Hepatocyte (in vitro differentiated cells): Measurements from ENCODE around the gene DCAF5. TPM values are rescaled to one million over a fixed set of nuclear protein-coding genes. Genes with fewer than 3 reads are reported as not detected.
"Not testable (repeated sequence)": the region's sequence is repeated elsewhere in the genome, so short reads cannot be mapped to it uniquely, and the experiment has no call there.

Experiments
- DNase-seq: peaks from one replicate; pipeline ENCODE4 v3.0.0-alpha.2; 2016; ENCODE audit warnings: low spot score
- H2AFZ ChIP-seq: fragments of 200-600 bp; sonication (generic); 2 replicates; pipeline ENCODE4 v1.6.0; 2016; ENCODE audit warnings: antibody characterized with exemption, mild to moderate bottlenecking
- H3K27ac ChIP-seq: fragments of 200-600 bp; sonication (generic); 2 replicates; pipeline ENCODE4 v1.5.1; 2016; ENCODE audit warnings: mild to moderate bottlenecking
- H3K27me3 ChIP-seq: fragments of 200-600 bp; sonication (generic); 2 replicates; pipeline ENCODE4 v1.6.1; 2016
- H3K36me3 ChIP-seq: fragments of 200-600 bp; sonication (generic); replicated peaks from 2 replicates; pipeline ENCODE4 v1.5.1; 2016; ENCODE audit warnings: low read depth; ENCODE audit not compliant: insufficient read depth
- H3K4me1 ChIP-seq: fragments of 200-600 bp; sonication (generic); 2 replicates; pipeline ENCODE4 v1.5.1; 2016; ENCODE audit warnings: mild to moderate bottlenecking, moderate library complexity; ENCODE audit not compliant: insufficient read depth
- H3K4me2 ChIP-seq: fragments of 200-600 bp; sonication (generic); 2 replicates; pipeline ENCODE4 v1.6.0; 2016
- H3K4me3 ChIP-seq: fragments of 200-600 bp; sonication (generic); 2 replicates; pipeline ENCODE4 v1.5.1; 2016; ENCODE audit warnings: mild to moderate bottlenecking
- H3K79me2 ChIP-seq: fragments of 200-600 bp; sonication (generic); 2 replicates; pipeline ENCODE4 v1.6.0; 2017; ENCODE audit warnings: mild to moderate bottlenecking
- H3K9me2 ChIP-seq: fragments of 200-600 bp; sonication (generic); replicated peaks from 2 replicates; pipeline ENCODE4 v1.6.0; 2017; ENCODE audit warnings: mild to moderate bottlenecking; ENCODE audit not compliant: insufficient read depth
- H3K9me3 ChIP-seq: fragments of 200-600 bp; sonication (generic); 2 replicates; pipeline ENCODE4 v1.5.1; 2016; ENCODE audit warnings: low read depth, mild to moderate bottlenecking
- H4K20me1 ChIP-seq: fragments of 200-600 bp; sonication (generic); 2 replicates; pipeline ENCODE4 v1.6.0; 2016; ENCODE audit warnings: mild to moderate bottlenecking; ENCODE audit not compliant: insufficient read depth, poor library complexity, severe bottlenecking
- CTCF ChIP-seq: fragments of 200-600 bp; sonication (generic); IDR thresholded peaks from 2 replicates; pipeline ENCODE4 v1.5.1; 2016; ENCODE audit warnings: antibody characterized with exemption, mild to moderate bottlenecking; ENCODE audit not compliant: poor library complexity
- EZH2 ChIP-seq: fragments of 200-600 bp; sonication (generic); IDR thresholded peaks from 2 replicates; pipeline ENCODE4 v1.6.1; 2016; ENCODE audit warnings: antibody characterized with exemption, mild to moderate bottlenecking, borderline replicate concordance
- EZH2phosphoT487 ChIP-seq: fragments of 200-600 bp; sonication (generic); IDR thresholded peaks from one replicate; pipeline ENCODE4 v1.6.1; 2018; ENCODE audit warnings: antibody characterized with exemption, mild to moderate bottlenecking, low read depth, moderate library complexity; ENCODE audit not compliant: unreplicated experiment, severe bottlenecking
- WGBS: methylation state at CpG from one replicate; pipeline ENCODE4 v1.1.6; 2016; ENCODE audit warnings: low lambda C conversion rate; ENCODE audit errors: missing lambda C conversion rate; 5-methylcytosine and 5-hydroxymethylcytosine counted together
- polyA plus RNA-seq: library from polyadenylated mRNA; unstranded; fragments of >200 nt; fragmentation: Nextera tagmentation; extraction: Ambion mirVana; gene quantifications from 2 replicates; pipeline ENCODE4 v1.2.1, GENCODE V29; 2016
- total RNA-seq: library from RNA; depleted of rRNA; stranded (reverse); fragments of >200 nt; gene quantifications from 2 replicates; pipeline ENCODE4 v1.2.3, GENCODE V29; 2014

DCAF5 gene
- total and polyA plus RNA-seq, 2 experiments from 2014 or later, result 34.4 to 47.6 TPM

GRCh38 chr14:69079747-69080146, 73.2 kb downstream of the DCAF5 start:
- Histone ChIP-seq H3K4me2 (no peak overlapping the region), H3K9me3 (no peaks in the 10 kb centered on the region), H3K27me3 (no peaks in the 10 kb centered on the region), H3K4me3 (no peak overlapping the region), H3K27ac (peak overlapping the region; percentile 87), H3K36me3 (no peaks in the 10 kb centered on the region), H3K9me2 (no peaks in the 10 kb centered on the region), H4K20me1 (no peaks in the 10 kb centered on the region), H3K79me2 (peaks cover 13% of the 10 kb centered on the region), H3K4me1 (peaks cover 21% of the 10 kb centered on the region), H2AFZ (no peak overlapping the region)
- no peak for DNase-seq
- WGBS, result 91% methylated on average over 2 of the region's 2 CpGs
- TF ChIP-seq EZH2phosphoT487 (no peak), EZH2 (no peak), CTCF (no peak)

GRCh38 chr14:69079188-69079742, 73.7 kb downstream of the DCAF5 start:
- TF ChIP-seq EZH2phosphoT487, result no peak
- TF ChIP-seq CTCF, result no peak
- no peak for TF ChIP-seq EZH2

GRCh38 chr14:69077841-69078240, 75.1 kb downstream of the DCAF5 start:
- no peaks in the 10 kb centered on the region for H3K27me3 ChIP-seq
- peak overlapping the region; percentile 87 for H3K27ac ChIP-seq
- DNase-seq, result peak; percentile 45
- peaks cover 21% of the 10 kb centered on the region for H3K4me1 ChIP-seq
- no peak overlapping the region for H3K4me3 ChIP-seq
- no peak overlapping the region for H2AFZ ChIP-seq
- H3K4me2 ChIP-seq, result no peak overlapping the region
- no peaks in the 10 kb centered on the region for H3K36me3 ChIP-seq
- no peak for TF ChIP-seq EZH2phosphoT487
- TF ChIP-seq EZH2, result no peak
- no peak for TF ChIP-seq CTCF
- peaks cover 13% of the 10 kb centered on the region for H3K79me2 ChIP-seq
- H3K9me3 ChIP-seq, result no peaks in the 10 kb centered on the region
- H4K20me1 ChIP-seq, result no peaks in the 10 kb centered on the region
- no peaks in the 10 kb centered on the region for H3K9me2 ChIP-seq

More at GRCh38 chr14:69079188-69079742, 73.7 kb downstream of the DCAF5 start:
- H3K4me2 ChIP-seq, result no peak overlapping the region
- H3K4me3 ChIP-seq, result no peak overlapping the region
- no peaks in the 10 kb centered on the region for H3K36me3 ChIP-seq
- H4K20me1 ChIP-seq, result no peaks in the 10 kb centered on the region
- no peaks in the 10 kb centered on the region for H3K9me3 ChIP-seq
- H3K9me2 ChIP-seq, result no peaks in the 10 kb centered on the region
- 58% methylated on average over 4 of the region's 4 CpGs for WGBS
- no peaks in the 10 kb centered on the region for H3K27me3 ChIP-seq
- H2AFZ ChIP-seq, result no peak overlapping the region
- peak overlapping the region; percentile 87 for H3K27ac ChIP-seq
- DNase-seq, result peak; percentile 55
- H3K4me1 ChIP-seq, result peaks cover 21% of the 10 kb centered on the region
- H3K79me2 ChIP-seq, result peaks cover 13% of the 10 kb centered on the region

GRCh38 chr14:69077185-69077584, 75.7 kb downstream of the DCAF5 start:
- not testable (repeated sequence) for H3K4me2 ChIP-seq, H3K9me2 ChIP-seq, H2AFZ ChIP-seq, H3K9me3 ChIP-seq, H3K27me3 ChIP-seq, H3K36me3 ChIP-seq, DNase-seq, H3K4me3 ChIP-seq, H4K20me1 ChIP-seq
- 98% methylated on average over 5 of the region's 5 CpGs for WGBS
- Histone ChIP-seq H3K79me2 (peaks cover 13% of the 10 kb centered on the region), H3K4me1 (peaks cover 21% of the 10 kb centered on the region), H3K27ac (peak overlapping the region; percentile 63)
